GM19395 (cell line): ENCODE data around the gene EHBP1.
"Not testable (repeated sequence)": the region's sequence is repeated elsewhere in the genome, so short reads cannot be mapped to it uniquely, and the experiment has no call there.

Experiments used
- ATAC-seq: cut with Tn5 transposase; IDR thresholded peaks from one replicate; pipeline ENCODE4 v1.9.1; 2021; ENCODE audit warnings: mild to moderate bottlenecking, moderate library complexity; ENCODE audit not compliant: unreplicated experiment

EHBP1 gene

GRCh38 chr2:63058144-63058920 is 352.8 kb downstream of the EHBP1 start:
- ATAC-seq = no peak

DNA sequence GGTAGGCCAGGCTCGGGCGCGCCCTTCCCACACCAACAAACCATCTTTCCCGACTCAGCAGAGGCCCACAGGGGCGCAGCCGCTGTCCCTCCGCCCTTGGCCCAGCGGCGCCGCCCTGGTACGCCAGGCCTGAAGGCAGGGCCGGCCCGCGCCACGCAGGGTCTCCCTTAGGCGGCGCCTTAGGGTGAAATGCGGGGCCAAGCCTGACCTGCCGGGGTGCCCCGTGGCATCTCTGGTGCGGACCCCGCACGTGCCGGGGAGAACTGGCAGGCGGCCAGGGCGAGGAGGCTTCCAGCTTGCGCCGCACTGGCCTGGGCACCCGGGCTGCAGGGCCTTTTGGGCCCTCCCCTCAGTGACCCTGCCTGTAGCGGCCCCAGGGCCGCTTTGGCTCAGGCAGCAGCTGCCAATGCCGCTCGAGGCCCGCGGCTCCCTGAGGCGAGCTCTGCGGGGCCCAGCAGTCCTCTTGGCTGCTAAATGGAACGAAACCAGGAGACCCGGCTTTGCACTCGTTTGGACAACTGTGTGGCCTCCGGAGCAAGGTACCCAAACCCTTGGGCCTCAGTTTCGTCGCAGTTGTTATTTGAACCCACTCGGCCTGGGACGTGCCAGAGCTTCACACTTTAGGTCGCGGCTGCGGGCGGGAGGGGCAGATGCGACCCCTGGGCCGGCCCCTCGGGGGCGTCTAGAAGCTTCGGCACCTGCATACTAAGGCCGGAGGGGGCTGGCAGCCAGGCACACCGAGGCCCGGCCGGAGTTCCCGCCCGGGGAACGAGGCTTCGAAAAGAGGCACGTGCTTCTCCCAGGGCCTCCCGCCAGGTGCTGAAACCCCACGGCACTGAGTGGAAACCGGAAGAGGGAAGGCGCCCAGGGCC is 353.6 kb downstream of the EHBP1 start:
- ATAC-seq = no peak

DNA sequence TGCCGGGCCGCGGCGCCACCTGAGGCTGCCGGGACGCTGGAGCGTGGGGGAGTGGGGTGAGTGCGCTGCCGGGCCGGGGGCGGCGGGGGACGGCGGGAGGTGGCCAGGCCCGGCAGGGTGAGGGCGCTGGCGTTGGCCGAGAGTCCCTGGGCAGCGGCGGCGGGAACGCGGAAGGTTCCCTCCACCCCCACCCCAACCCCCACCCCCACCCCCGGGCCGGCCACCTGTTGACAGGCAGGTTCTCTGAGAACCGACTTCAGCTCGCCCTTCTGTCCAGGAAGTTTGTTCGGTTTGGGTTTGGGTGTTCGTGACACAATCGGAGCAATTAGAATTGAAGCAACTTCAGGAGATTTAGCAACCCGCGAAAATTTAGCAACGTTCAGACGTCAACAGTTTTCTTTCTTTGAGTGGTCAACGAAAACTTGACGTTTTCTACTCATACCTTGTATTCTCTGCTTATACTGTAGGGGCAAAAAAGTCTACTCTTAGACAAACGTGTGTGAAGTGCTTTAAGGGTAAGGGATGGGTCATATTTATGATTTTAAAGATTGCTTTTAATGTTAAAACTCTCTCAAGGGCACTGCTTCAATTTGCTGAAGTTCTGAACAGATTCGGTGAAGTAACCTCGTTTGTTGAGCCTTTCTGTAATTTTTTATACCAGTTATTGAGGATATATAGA is 354.4 kb downstream of the EHBP1 start:
- no peak for ATAC-seq

GRCh38 chr2:63060472-63060991 is 355.0 kb downstream of the EHBP1 start:
- no peak for ATAC-seq

- ATAC-seq = no peak
Observed at GRCh38 chr2:63064197-63064596, 358.7 kb downstream of the EHBP1 start.

DNA sequence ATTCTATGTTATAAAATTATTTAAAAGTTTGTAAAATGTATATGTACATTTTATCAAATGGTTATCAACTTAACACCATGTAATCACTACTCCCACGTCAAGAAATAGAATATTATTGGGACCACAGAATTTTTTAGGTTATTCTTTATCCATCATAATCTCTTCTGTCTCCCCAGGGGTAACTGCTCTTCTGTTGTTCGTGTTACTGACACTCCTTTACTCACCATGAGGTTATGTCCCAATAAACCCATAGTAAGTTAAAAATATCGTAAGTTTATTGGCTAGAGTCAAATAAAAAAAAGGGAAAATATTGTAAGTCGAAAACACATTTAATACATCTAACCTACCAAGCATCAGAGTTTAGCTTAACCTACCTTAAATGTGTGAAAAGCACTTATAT is 359.1 kb downstream of the EHBP1 start:
- no peak for ATAC-seq

DNA sequence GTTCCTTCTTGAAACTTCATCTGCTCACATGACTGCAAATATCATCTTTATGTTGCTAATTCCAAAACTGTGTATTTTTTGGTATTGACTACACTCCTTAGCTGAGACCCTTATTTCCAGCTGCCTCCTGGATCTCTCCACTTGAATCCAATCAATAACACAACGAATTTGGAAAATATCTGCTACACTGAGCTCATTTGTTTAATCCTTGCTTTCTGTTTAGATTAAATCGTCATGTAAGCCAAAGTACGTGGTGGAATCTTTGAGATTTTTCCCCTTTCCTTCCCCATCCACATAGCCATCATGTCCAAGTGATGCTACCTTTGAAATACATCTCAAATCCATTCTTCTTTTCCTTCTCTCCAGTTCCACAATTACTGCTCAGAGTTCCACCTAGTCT is 360.8 kb downstream of the EHBP1 start:
- ATAC-seq = no peak

DNA sequence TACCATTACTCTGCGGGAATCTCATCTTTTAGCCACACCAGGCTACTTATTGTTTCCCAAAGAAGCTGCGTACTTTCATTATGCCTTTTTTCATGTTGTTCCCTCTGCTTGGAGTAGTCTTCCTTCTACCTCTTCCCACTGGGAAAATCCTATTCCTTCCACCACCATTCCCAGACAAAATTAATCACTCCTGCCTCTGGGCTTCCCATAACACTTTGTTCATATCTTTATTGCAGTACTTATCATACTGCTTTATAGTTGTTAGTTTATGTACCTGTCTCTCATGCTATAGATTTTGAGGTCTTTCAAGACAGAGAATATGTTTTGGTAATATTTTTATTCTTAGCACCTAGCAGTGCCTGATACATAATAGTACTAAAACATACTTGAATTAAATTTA is 361.3 kb downstream of the EHBP1 start:
- ATAC-seq = no peak

DNA sequence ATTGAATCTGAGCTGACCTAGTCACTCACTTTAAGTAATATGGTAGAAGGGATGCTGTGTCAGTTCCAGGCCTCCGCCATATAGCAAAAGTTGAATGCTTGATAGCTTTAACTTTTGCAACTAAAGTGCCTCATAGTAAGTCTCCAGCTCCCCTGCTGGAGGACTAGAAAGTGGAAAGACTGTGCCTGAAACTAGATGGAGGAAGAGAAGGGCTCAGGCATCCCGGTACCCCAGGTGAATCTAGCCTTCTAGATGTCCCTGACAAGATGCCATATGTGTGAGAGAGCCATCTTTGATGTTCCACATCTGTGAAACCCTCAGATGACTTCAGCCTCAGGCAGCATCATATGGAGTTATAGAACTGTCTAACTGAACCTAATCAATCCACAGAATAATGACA is 366.2 kb downstream of the EHBP1 start:
- ATAC-seq = no peak

DNA sequence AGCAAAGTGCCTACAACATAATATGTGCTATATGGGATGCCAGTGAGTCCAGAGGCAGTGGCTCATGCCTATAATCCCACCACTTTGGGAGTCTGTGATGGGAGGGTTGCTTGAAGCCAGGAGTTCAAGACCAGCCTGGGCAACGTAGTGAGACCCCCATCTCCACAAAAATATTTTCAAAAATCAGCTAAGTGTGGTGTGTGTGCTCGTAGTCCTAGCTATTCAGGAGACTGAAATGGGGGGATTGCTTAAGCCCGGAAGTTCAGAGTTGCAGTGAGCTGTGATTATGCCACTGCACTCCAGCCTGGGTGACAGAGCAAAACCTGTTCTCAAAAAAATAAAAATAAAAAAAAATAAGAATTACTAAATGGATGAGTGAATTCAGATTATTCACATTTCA is 368.5 kb downstream of the EHBP1 start:
- ATAC-seq = no peak

DNA sequence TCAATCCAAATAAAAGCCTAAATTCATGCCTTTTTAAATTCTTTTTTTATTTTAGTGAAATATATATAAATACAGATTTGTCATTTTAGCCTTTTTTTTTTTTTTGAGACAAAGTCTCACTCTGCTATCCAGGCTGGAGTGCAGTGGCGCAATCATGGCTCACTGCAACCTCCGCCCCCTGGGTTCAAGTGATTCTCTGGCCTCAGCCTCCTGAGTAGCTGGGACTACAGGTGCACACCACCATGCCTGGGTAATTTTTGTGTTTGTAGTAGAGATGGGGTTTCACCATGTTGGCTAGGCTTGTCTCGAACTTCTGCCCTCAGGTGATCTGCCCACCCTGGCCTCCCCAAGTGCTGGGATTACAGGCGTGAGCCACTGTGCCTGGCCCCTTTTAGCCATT is 368.9 kb downstream of the EHBP1 start:
- not testable (repeated sequence) for ATAC-seq

DNA sequence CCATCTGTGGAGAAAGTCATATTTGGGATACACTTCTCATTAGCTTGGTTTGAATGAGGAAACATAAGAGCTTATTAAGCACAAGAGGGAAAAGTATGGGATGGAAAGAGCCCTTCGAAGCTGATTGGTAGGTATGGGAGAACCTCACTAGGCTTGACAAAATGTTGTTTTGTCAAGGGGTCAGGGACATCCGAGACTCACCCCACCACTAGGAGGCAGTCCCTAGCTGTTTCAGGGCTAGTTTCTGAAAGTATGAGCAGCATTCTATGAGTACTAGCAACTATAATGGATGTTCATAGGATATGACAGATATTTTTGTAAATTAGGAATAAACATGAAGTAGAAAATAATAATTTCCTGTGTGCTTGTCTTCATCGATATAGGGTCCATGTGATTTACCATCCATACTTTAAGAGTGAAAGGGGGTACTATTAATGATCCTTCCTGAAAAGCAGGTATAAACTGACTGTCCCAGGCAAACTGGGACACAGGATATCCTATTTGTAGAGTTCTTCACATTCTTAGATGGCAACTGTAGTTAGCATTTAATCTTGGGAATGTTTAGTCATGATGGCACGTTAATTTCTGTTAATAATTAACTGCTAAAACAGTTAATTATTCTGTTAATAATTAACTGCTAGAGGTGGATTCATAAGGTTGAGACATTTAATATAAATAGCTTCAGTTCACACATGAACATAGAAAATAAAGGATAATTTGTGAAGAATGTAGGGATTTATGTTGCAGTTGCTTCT is 373.5 kb downstream of the EHBP1 start:
- no peak for ATAC-seq

DNA sequence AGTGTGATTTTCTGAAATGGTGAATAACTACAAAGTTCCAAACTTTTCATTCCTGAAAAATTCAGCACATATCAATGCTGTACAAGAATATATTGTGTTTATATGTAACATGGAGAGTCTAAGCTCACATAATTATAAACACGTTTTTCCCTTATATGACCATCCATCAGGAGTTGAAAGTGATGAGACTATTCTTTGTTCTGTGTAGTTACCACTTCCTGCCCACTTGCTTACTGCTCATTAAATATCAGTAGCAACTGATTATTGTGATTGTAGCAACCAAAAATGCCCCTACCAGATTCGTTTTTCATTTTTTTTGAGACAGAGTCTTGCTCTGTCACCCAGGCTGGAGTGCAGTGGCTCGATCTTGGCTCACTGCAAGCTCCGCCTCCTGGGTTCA is 375.9 kb downstream of the EHBP1 start:
- no peak for ATAC-seq

- ATAC-seq = no peak
Observed at GRCh38 chr2:63086687-63087086, 381.2 kb downstream of the EHBP1 start.

DNA sequence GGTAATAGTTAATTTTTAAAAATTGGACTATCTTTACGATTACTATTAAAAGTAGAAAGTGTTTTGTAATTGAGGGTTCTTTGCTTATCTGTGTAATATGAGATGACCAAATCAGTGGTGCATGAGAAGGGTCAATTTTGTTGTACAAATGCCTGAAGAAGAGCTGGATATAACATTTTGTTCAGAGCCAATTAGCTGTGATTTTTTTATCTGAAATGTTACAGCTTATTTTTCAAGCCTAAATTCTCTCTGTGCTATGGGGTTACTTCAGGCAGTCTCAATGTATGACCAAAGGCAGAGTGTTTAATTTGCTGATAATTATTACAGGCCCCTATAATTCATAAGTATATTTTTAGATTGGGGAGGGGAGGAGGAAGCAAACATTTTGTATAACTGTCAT is 386.9 kb downstream of the EHBP1 start:
- no peak for ATAC-seq

GRCh38 chr2:63092857-63093256 is 387.3 kb downstream of the EHBP1 start:
- no peak for ATAC-seq

DNA sequence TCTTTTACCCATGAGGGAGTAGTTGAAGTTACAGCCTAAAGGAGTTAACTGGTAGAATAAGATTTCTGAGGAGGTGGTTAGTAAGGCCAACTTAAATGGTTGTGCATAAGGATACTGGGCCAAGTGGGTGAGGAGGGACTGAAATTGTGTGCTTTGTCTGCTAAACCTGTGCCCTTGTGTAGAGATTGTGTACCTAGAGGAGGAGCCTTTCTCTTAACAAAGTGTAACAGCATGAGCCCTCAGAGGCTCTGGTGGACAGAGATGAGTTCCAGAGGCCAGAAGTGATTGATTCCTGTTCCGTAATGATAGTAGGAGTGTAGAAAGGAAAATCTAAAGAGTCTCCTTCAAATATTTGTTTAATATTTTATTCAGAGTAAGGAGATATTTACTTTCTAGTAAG is 388.0 kb downstream of the EHBP1 start:
- ATAC-seq = no peak
